GM23338 (cell line): ENCODE data around the gene TGDS.

Source experiments
- CTCF ChIP-seq, 2 experiments: fragments of 200-600 bp in 1 of 2; sonication (generic) in 1 of 2; conservative IDR thresholded peaks; 2 replicates each; pipeline versions ENCODE4 v1.5.1 to v1.6.1; 2016 to 2017; ENCODE audit warnings: antibody characterized with exemption in 2 of 2, low read depth in 2 of 2, mild to moderate bottlenecking in 2 of 2, moderate library complexity in 1 of 2
- EZH2 ChIP-seq: fragments of 200-600 bp; sonication (generic); IDR thresholded peaks from one replicate; pipeline ENCODE4 v1.8.0; 2017; ENCODE audit warnings: antibody characterized with exemption, mild to moderate bottlenecking, low read depth; ENCODE audit not compliant: unreplicated experiment
- EZH2phosphoT487 ChIP-seq: fragments of 200-600 bp; sonication (generic); IDR thresholded peaks from one replicate; pipeline ENCODE4 v1.8.1; 2018; ENCODE audit warnings: antibody characterized with exemption; ENCODE audit not compliant: unreplicated experiment
- TF ChIP-seq, protein P1 (sequence below): IDR thresholded peaks from one replicate; pipeline ENCODE4 v1.6.1; 2018; ENCODE audit warnings: antibody characterized with exemption; ENCODE audit not compliant: unreplicated experiment

DNA sequence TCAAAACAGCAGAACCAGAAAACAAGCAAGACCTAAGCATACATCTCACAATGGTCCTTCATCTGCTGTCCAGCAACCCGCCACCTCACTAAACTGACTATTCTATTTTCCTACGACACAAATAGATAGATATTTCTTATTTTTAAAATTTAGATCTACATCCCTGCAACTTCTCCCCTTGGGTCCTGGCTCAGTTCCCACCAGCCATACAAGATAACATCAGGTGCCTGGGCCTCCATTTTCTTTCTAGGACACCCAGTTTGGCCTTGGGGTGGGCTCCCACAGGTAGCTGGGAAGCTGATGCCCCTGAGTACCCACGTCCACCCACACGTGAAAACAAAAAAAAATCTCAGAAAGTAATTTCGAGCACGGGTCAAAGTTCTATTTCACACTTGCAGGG lies 47.6 kb downstream of the TGDS start:
- TF ChIP-seq CTCF (conservative IDR thresholded peaks at IDR 0.05; ENCODE audit: low read depth in 2 of 2): no peak
- no peak for TF ChIP-seq EZH2phosphoT487
- TF ChIP-seq EZH2: no peak
- TF ChIP-seq, protein P1, sequence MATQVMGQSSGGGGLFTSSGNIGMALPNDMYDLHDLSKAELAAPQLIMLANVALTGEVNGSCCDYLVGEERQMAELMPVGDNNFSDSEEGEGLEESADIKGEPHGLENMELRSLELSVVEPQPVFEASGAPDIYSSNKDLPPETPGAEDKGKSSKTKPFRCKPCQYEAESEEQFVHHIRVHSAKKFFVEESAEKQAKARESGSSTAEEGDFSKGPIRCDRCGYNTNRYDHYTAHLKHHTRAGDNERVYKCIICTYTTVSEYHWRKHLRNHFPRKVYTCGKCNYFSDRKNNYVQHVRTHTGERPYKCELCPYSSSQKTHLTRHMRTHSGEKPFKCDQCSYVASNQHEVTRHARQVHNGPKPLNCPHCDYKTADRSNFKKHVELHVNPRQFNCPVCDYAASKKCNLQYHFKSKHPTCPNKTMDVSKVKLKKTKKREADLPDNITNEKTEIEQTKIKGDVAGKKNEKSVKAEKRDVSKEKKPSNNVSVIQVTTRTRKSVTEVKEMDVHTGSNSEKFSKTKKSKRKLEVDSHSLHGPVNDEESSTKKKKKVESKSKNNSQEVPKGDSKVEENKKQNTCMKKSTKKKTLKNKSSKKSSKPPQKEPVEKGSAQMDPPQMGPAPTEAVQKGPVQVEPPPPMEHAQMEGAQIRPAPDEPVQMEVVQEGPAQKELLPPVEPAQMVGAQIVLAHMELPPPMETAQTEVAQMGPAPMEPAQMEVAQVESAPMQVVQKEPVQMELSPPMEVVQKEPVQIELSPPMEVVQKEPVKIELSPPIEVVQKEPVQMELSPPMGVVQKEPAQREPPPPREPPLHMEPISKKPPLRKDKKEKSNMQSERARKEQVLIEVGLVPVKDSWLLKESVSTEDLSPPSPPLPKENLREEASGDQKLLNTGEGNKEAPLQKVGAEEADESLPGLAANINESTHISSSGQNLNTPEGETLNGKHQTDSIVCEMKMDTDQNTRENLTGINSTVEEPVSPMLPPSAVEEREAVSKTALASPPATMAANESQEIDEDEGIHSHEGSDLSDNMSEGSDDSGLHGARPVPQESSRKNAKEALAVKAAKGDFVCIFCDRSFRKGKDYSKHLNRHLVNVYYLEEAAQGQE: no peak
